Esophagus muscularis mucosa (tissue), 4 donors: ENCODE measurements around the gene BIRC6. TPM values are rescaled to one million over a fixed set of nuclear protein-coding genes. Genes with fewer than 3 reads are reported as not detected.
A peak's percentile ranks its signal among the peaks of the same experiment; 100 is the strongest.
"Not testable (repeated sequence)": the region's sequence is repeated elsewhere in the genome, so short reads cannot be mapped to it uniquely, and the experiment has no call there.

Experiments
- DNase-seq: peaks from one replicate; pipeline ENCODE4 v3.0.0-alpha.2; 2017; ENCODE audit errors: extremely low spot score
- H3K27ac ChIP-seq, 4 donors: fragments of 200-600 bp; sonication (generic); replicated peaks in 1 of 4; 1 replicate in 3 of 4; 2 replicates in 1 of 4; pipeline ENCODE4 v1.5.1; 2016 to 2019; ENCODE audit warnings: mild to moderate bottlenecking in 1 of 4
- H3K27me3 ChIP-seq, 4 donors: fragments of 200-600 bp; sonication (generic); one replicate each; pipeline versions ENCODE4 v1.5.1 to v1.6.0; 2016 to 2019
- H3K36me3 ChIP-seq, 4 donors: fragments of 200-600 bp; sonication (generic); one replicate each; pipeline ENCODE4 v1.5.1; 2016 to 2019
- H3K4me1 ChIP-seq, 4 donors: fragments of 200-600 bp; sonication (generic); one replicate each; pipeline ENCODE4 v1.5.1; 2016 to 2019
- H3K4me3 ChIP-seq, 4 donors: fragments of 200-600 bp; sonication (generic); 1 replicate in 2 of 4; 2 replicates in 2 of 4; pipeline ENCODE4 v1.5.1; 2016 to 2019; ENCODE audit warnings: mild to moderate bottlenecking in 4 of 4, moderate library complexity in 1 of 4
- H3K9me3 ChIP-seq, 4 donors: fragments of 200-600 bp; sonication (generic); 1 replicate in 3 of 4; 2 replicates in 1 of 4; pipeline ENCODE4 v1.5.1; 2016 to 2019
- EP300 ChIP-seq: sonication (generic); formaldehyde crosslinking; IDR thresholded peaks from one replicate; pipeline ENCODE4 v1.6.1; 2017; ENCODE audit warnings: antibody characterized with exemption
- POLR2A ChIP-seq: fragments of 450-650 bp; IDR thresholded peaks from one replicate; pipeline ENCODE4 v1.6.1; 2017; ENCODE audit warnings: antibody characterized with exemption, moderate library complexity, mild to moderate bottlenecking, low read depth
- POLR2AphosphoS5 ChIP-seq, 2 donors: sonication (generic); formaldehyde crosslinking; IDR thresholded peaks; one replicate each; pipeline ENCODE4 v1.6.1; 2017; ENCODE audit warnings: antibody characterized with exemption in 2 of 2
- whole genome bisulfite sequencing: methylation state at CpG from one replicate; pipeline ENCODE4 v1.1.5; 2018; 5-methylcytosine and 5-hydroxymethylcytosine counted together
- intact Hi-C: fragments of 100-400 bp; cut with DNase I; formaldehyde crosslinking; loops from one replicate; pipeline ENCODE4 v1.15.1; 2023
- total RNA-seq, 4 donors: library from RNA; depleted of rRNA; stranded (reverse); fragments of >200 nt; gene quantifications; one replicate each; pipeline versions ENCODE4 v1.1.0 to v1.2.1, GENCODE V29; 2016
- TF ChIP-seq, protein P1 (sequence below), 3 experiments: fragments of 200-600 bp in 2 of 3; fragments of 450-650 bp in 1 of 3; sonication (generic) in 2 of 3; IDR thresholded peaks; one replicate each; pipeline ENCODE4 v1.5.1; 2017 to 2019; ENCODE audit warnings: antibody characterized with exemption in 3 of 3, mild to moderate bottlenecking in 2 of 3, moderate library complexity in 1 of 3

BIRC6 gene
- total RNA-seq, 4 donors from 2014 or later: 74.2 to 103 (median 79.8) TPM

DNA sequence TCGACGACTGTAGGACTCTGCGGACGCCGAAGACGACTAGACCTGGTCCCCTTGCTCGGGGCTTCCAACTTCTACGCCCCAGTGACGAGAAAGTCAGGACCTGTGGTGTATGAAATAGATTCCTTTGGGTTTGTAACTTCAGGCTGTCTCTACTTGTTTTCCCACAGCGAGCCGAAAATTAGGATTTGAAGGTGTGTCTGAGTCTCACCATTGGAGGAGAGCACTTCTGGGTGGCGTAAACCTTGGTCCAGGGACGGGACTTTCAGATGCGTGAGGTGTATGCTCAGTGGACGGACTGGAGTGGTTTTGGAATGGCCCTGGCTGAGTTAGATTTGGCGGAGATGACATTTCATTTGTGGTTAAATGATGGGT, 1.3 kb downstream of the BIRC6 start:
- intact Hi-C loops: no loop called here
- TF ChIP-seq POLR2AphosphoS5 (IDR thresholded peaks at IDR 0.05) (no peak), POLR2A (no peak), EP300 (no peak)
- TF ChIP-seq, protein P1, sequence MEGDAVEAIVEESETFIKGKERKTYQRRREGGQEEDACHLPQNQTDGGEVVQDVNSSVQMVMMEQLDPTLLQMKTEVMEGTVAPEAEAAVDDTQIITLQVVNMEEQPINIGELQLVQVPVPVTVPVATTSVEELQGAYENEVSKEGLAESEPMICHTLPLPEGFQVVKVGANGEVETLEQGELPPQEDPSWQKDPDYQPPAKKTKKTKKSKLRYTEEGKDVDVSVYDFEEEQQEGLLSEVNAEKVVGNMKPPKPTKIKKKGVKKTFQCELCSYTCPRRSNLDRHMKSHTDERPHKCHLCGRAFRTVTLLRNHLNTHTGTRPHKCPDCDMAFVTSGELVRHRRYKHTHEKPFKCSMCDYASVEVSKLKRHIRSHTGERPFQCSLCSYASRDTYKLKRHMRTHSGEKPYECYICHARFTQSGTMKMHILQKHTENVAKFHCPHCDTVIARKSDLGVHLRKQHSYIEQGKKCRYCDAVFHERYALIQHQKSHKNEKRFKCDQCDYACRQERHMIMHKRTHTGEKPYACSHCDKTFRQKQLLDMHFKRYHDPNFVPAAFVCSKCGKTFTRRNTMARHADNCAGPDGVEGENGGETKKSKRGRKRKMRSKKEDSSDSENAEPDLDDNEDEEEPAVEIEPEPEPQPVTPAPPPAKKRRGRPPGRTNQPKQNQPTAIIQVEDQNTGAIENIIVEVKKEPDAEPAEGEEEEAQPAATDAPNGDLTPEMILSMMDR (IDR thresholded peaks at IDR 0.05): no peak
- no peaks in the 10 kb centered on the region for H3K9me3 ChIP-seq
- H3K27me3 ChIP-seq: no peaks in the 10 kb centered on the region
- WGBS: 6% methylated on average over 16 of the region's 16 CpGs
- no peak for DNase-seq
- no peaks in the 10 kb centered on the region for H3K36me3 ChIP-seq
- H3K4me1 ChIP-seq: peaks cover 30 to 48% (median 39%) of the 10 kb centered on the region in 4 donors
- H3K4me3 ChIP-seq: peak overlapping the region; percentile 89 to 99 (median 92)
- peak overlapping the region; percentile 95 to 99 (median 98) for H3K27ac ChIP-seq

DNA sequence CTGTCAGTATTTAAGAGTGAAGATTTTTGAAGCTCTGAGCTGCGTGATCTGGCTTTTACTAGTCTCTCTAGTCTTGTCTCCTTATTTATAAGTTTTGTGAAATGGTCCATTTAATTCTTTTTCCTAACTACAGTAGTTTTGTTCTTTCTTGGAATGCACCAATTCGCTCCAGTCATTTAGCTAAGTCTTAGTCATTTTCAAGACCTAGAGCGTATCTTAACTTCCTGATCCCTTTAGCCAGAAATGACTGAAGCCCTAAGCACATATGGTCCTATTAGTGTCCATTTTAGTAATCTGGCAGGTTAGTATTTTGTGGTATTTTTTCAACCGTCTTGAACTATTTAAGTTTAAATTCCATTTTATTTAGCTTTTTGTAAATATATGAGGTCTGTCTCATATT, 3.6 kb downstream of the BIRC6 start:
- H3K27ac ChIP-seq: peak overlapping the region; percentile 51 to 99 (median 80)
- H3K36me3 ChIP-seq: no peaks in the 10 kb centered on the region
- H3K9me3 ChIP-seq: no peaks in the 10 kb centered on the region
- WGBS: 52% methylated on average over 4 of the region's 4 CpGs
- H3K4me1 ChIP-seq: peaks cover 40 to 70% (median 61%) of the 10 kb centered on the region in 4 donors
- H3K27me3 ChIP-seq: no peaks in the 10 kb centered on the region
- no peak for DNase-seq
- no peak overlapping the region for H3K4me3 ChIP-seq
- TF ChIP-seq, protein P1 (IDR thresholded peaks at IDR 0.05): no peak
- no peak for TF ChIP-seq EP300
- TF ChIP-seq POLR2A: no peak
- no peak for TF ChIP-seq POLR2AphosphoS5 (IDR thresholded peaks at IDR 0.05)
- intact Hi-C loops: no loop called here

DNA sequence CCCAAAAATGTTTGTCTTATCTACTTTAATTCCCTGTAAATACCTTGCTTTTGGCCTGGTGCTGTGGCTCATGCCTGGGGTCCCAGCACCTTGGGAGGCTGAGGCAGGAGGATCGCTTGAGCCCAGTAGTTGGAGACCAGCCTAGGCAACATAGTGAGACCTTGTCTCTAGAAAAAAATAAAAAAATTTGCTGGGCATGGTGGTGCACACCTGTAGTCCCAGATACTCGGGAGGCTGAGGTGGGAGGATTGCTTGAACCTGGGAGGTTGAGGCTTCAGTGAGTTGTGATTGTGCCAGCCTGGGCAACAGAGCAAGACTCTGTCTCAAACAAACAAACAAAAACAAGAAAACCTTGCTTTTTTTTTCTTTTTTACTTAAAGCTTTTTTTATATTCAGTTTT, 6.2 kb downstream of the BIRC6 start:
- WGBS: 94% methylated on average over 2 of the region's 2 CpGs
- H3K36me3 ChIP-seq, H3K27ac ChIP-seq, H3K27me3 ChIP-seq, intact Hi-C loops, DNase-seq, H3K9me3 ChIP-seq, H3K4me3 ChIP-seq: not testable (repeated sequence)
- H3K4me1 ChIP-seq: peaks cover 43 to 90% (median 78%) of the 10 kb centered on the region in 4 donors

DNA sequence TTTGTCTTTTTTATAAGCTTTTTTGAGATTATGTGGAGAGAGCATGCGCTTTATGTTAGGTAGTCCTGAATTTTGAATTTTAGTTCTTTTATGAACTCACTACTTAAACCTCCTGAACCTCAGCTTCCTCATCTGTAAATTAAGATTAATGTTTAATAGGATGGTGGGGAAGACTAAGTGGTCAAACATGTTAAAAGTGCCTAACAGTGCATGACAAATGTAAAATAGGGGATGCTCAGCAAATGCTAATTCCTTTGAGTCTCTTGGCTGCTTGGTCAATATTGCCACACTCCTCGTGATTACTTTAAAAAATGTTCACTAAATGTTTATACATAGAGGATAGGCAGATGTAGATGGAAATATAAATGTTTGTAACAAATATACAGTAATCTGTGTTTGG, 6.8 kb downstream of the BIRC6 start:
- Histone ChIP-seq H3K4me3 (no peak overlapping the region), H3K27me3 (no peaks in the 10 kb centered on the region), H3K4me1 (peaks cover 42 to 90% (median 78%) of the 10 kb centered on the region in 4 donors), H3K36me3 (no peaks in the 10 kb centered on the region), H3K27ac (no peak overlapping the region), H3K9me3 (no peaks in the 10 kb centered on the region)
- WGBS: 72% methylated on average over 2 of the region's 2 CpGs
- no peak for TF ChIP-seq POLR2AphosphoS5 (IDR thresholded peaks at IDR 0.05)
- TF ChIP-seq POLR2A: no peak
- no peak for TF ChIP-seq EP300
- TF ChIP-seq, protein P1 (IDR thresholded peaks at IDR 0.05): no peak
- intact Hi-C loops: no loop called here
- DNase-seq: no peak

DNA sequence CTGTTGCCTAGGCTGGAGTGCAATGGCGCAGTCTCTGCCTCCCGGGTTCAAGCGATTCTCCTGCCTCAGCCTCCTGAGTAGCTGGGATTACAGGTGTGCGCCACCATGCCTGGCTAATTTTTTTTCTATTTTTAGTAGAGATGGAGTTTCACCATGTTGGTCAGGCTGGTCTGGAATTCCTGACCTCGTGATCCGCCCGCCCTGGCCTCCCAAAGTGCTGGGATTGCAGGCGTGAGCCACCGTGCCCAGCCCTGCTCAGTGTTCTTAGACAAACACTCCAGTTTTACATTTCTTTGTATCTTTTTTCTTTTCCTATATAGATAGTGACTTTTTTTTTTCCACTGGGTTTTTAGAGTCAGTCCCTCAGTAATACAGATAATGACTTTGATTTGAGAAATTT, 7.5 kb downstream of the BIRC6 start:
- H3K27me3 ChIP-seq, H3K27ac ChIP-seq, H3K9me3 ChIP-seq, H3K36me3 ChIP-seq, DNase-seq, H3K4me3 ChIP-seq, intact Hi-C loops: not testable (repeated sequence)
- 94% methylated on average over 9 of the region's 9 CpGs for WGBS
- H3K4me1 ChIP-seq: peaks cover 37 to 88% (median 77%) of the 10 kb centered on the region in 4 donors

DNA sequence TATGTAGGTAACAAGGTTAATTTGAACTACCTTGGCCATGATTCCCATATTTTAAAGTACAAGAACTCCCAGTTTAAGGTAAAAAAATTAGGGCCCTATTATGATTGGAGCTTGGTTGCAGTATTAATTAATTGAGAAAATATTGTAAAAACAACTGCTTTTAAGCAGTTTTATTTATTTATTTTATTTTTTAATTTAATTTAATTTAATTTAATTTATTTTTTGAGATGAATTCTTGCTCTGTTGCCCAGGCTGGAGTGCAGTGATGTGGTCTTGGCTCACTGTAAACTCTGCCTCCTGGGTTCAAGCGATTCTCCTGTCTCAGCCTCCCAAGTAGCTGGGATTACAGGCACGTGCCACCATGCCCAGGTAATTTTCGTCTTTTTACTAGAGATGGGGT, 8.9 kb downstream of the BIRC6 start:
- 93% methylated on average over 3 of the region's 3 CpGs for WGBS
- DNase-seq: not testable (repeated sequence)
- H3K4me1 ChIP-seq: peaks cover 24 to 85% (median 64%) of the 10 kb centered on the region in 4 donors

More for the DNA sequence above, 8.9 kb downstream of the BIRC6 start:
- H3K4me3 ChIP-seq, H3K36me3 ChIP-seq, H3K27me3 ChIP-seq, H3K9me3 ChIP-seq, intact Hi-C loops, H3K27ac ChIP-seq: not testable (repeated sequence)
